Urinary bladder (tissue), 4 donors: ENCODE results near the gene CADPS. TPM values are rescaled to one million over a fixed set of nuclear protein-coding genes. Genes with fewer than 3 reads are reported as not detected.
"Not testable (repeated sequence)": the region's sequence is repeated elsewhere in the genome, so short reads cannot be mapped to it uniquely, and the experiment has no call there.

Experiments
- DNase-seq: peaks from one replicate; pipeline ENCODE4 v3.0.0-alpha.2; 2015; ENCODE audit errors: extremely low spot score
- H3K27ac ChIP-seq: one replicate; pipeline ENCODE4 v1.5.1; 2013; ENCODE audit warnings: low read depth, mild to moderate bottlenecking, moderate library complexity
- H3K36me3 ChIP-seq: one replicate; pipeline ENCODE4 v1.6.1; 2013; ENCODE audit warnings: mild to moderate bottlenecking, moderate library complexity; ENCODE audit not compliant: insufficient read depth
- H3K4me1 ChIP-seq: one replicate; pipeline ENCODE4 v1.6.1; 2013; ENCODE audit warnings: mild to moderate bottlenecking, moderate library complexity; ENCODE audit not compliant: insufficient read depth
- H3K4me3 ChIP-seq: one replicate; pipeline ENCODE4 v1.5.1; 2013; ENCODE audit warnings: low read depth, low read length
- WGBS: extraction: QIAGEN DNeasy Blood & Tissue Kit; methylation state at CpG from one replicate; pipeline ENCODE4 v1.1.7; 2013; 5-methylcytosine and 5-hydroxymethylcytosine counted together
- polyA plus RNA-seq: library from polyadenylated mRNA; stranded (reverse); fragments of 200-250 nt; gene quantifications from one replicate; pipeline ENCODE4 v1.2.3, GENCODE V29; 2013
- total RNA-seq: library from RNA; depleted of rRNA; stranded (reverse); fragments of >200 nt; gene quantifications from one replicate; pipeline ENCODE4 v1.2.3, GENCODE V29; 2014
- donor health status: healthy with polysubstance abuse.
- donor health status: healthy.

The CADPS gene
- total and polyA plus RNA-seq, 2 donors: 1.4 to 19.2 TPM

- no peak overlapping the region for H3K27ac ChIP-seq
- no peaks in the 10 kb centered on the region for H3K36me3 ChIP-seq
- no peaks in the 10 kb centered on the region for H3K4me1 ChIP-seq
- no peak for DNase-seq
- 63% methylated on average over 4 of the region's 4 CpGs for WGBS
- no peak overlapping the region for H3K4me3 ChIP-seq
Measured at GRCh38 chr3:62582495-62583172, 292.6 kb downstream of the CADPS start.

GRCh38 chr3:62580485-62580884, 294.7 kb downstream of the CADPS start:
- WGBS: 68% methylated on average over 1 of the region's 1 CpG

GRCh38 chr3:62577153-62577552, 298.1 kb downstream of the CADPS start:
- Histone ChIP-seq H3K36me3 (no peaks in the 10 kb centered on the region), H3K4me1 (no peaks in the 10 kb centered on the region), H3K27ac (no peak overlapping the region), H3K4me3 (no peak overlapping the region)
- WGBS: 84% methylated on average over 1 of the region's 1 CpG
- DNase-seq: no peak

More at GRCh38 chr3:62580485-62580884, 294.7 kb downstream of the CADPS start:
- not testable (repeated sequence) for H3K4me1 ChIP-seq, H3K4me3 ChIP-seq, DNase-seq, H3K36me3 ChIP-seq, H3K27ac ChIP-seq

- 54% methylated on average over 5 of the region's 5 CpGs for WGBS
- Histone ChIP-seq H3K4me1 (no peaks in the 10 kb centered on the region), H3K27ac (no peak overlapping the region), H3K4me3 (no peak overlapping the region), H3K36me3 (no peaks in the 10 kb centered on the region)
- no peak for DNase-seq
Measured at GRCh38 chr3:62574266-62574898, 300.8 kb downstream of the CADPS start.

GRCh38 chr3:62571916-62572315, 303.3 kb downstream of the CADPS start:
- no peak for DNase-seq

GRCh38 chr3:62570888-62571287, 304.3 kb downstream of the CADPS start:
- Histone ChIP-seq H3K4me3 (no peak overlapping the region), H3K36me3 (no peaks in the 10 kb centered on the region), H3K4me1 (no peaks in the 10 kb centered on the region), H3K27ac (no peak overlapping the region)
- 42% methylated on average over 6 of the region's 6 CpGs for WGBS
- DNase-seq: no peak

More at GRCh38 chr3:62571916-62572315, 303.3 kb downstream of the CADPS start:
- no peaks in the 10 kb centered on the region for H3K4me1 ChIP-seq
- 90% methylated on average over 4 of the region's 4 CpGs for WGBS
- no peaks in the 10 kb centered on the region for H3K36me3 ChIP-seq
- no peak overlapping the region for H3K27ac ChIP-seq
- H3K4me3 ChIP-seq: no peak overlapping the region

GRCh38 chr3:62569609-62570008, 305.6 kb downstream of the CADPS start:
- Histone ChIP-seq H3K36me3 (no peaks in the 10 kb centered on the region), H3K4me3 (no peak overlapping the region), H3K27ac (no peak overlapping the region), H3K4me1 (no peaks in the 10 kb centered on the region)
- DNase-seq: no peak

GRCh38 chr3:62567097-62568021, 307.9 kb downstream of the CADPS start:
- Histone ChIP-seq H3K4me3 (no peak overlapping the region), H3K27ac (no peak overlapping the region)
- WGBS: 54% methylated on average over 11 of the region's 11 CpGs

GRCh38 chr3:62566022-62566557, 309.1 kb downstream of the CADPS start:
- Histone ChIP-seq H3K4me1 (no peaks in the 10 kb centered on the region), H3K27ac (no peak overlapping the region), H3K4me3 (no peak overlapping the region), H3K36me3 (no peaks in the 10 kb centered on the region)
- 71% methylated on average over 6 of the region's 6 CpGs for WGBS
- no peak for DNase-seq

More at GRCh38 chr3:62567097-62568021, 307.9 kb downstream of the CADPS start:
- DNase-seq: no peak
- H3K36me3 ChIP-seq: no peaks in the 10 kb centered on the region
- no peaks in the 10 kb centered on the region for H3K4me1 ChIP-seq

- no peak overlapping the region for H3K4me3 ChIP-seq
- no peak overlapping the region for H3K27ac ChIP-seq
Measured at GRCh38 chr3:62562596-62562995, 312.6 kb downstream of the CADPS start.

GRCh38 chr3:62562017-62562416, 313.2 kb downstream of the CADPS start:
- no peak for DNase-seq
- H3K36me3 ChIP-seq: no peaks in the 10 kb centered on the region
- H3K4me1 ChIP-seq: no peaks in the 10 kb centered on the region
- no peak overlapping the region for H3K4me3 ChIP-seq
- 45% methylated on average over 2 of the region's 2 CpGs for WGBS
- H3K27ac ChIP-seq: no peak overlapping the region

More at GRCh38 chr3:62562596-62562995, 312.6 kb downstream of the CADPS start:
- no peak for DNase-seq
- H3K36me3 ChIP-seq: no peaks in the 10 kb centered on the region
- no peaks in the 10 kb centered on the region for H3K4me1 ChIP-seq

GRCh38 chr3:62559831-62560445, 315.3 kb downstream of the CADPS start:
- Histone ChIP-seq H3K4me3 (no peak overlapping the region), H3K4me1 (no peaks in the 10 kb centered on the region), H3K36me3 (no peaks in the 10 kb centered on the region), H3K27ac (no peak overlapping the region)
- 32% methylated on average over 2 of the region's 2 CpGs for WGBS
- DNase-seq: no peak

- WGBS: 27% methylated on average over 8 of the region's 8 CpGs
- Histone ChIP-seq H3K4me1 (no peaks in the 10 kb centered on the region), H3K4me3 (no peak overlapping the region), H3K36me3 (no peaks in the 10 kb centered on the region), H3K27ac (no peak overlapping the region)
- no peak for DNase-seq
Measured at GRCh38 chr3:62558549-62559112, 316.6 kb downstream of the CADPS start.
